K562 treated with DMSO at 1 percent for 24 hours (cell line): ENCODE results near the gene SLC22A2. TPM values are rescaled to one million over a fixed set of nuclear protein-coding genes. Genes with fewer than 3 reads are reported as not detected.

ENCODE experiments used
- total RNA-seq: library from RNA; unstranded; fragments of 300-600 nt; gene quantifications from 2 replicates; pipeline ENCODE4 v1.2.3, GENCODE V29; 2022; ENCODE audit warnings: low read depth; ENCODE audit not compliant: insufficient read depth

The SLC22A2 gene
- total RNA-seq, result not detected in 2 replicates

DNA sequence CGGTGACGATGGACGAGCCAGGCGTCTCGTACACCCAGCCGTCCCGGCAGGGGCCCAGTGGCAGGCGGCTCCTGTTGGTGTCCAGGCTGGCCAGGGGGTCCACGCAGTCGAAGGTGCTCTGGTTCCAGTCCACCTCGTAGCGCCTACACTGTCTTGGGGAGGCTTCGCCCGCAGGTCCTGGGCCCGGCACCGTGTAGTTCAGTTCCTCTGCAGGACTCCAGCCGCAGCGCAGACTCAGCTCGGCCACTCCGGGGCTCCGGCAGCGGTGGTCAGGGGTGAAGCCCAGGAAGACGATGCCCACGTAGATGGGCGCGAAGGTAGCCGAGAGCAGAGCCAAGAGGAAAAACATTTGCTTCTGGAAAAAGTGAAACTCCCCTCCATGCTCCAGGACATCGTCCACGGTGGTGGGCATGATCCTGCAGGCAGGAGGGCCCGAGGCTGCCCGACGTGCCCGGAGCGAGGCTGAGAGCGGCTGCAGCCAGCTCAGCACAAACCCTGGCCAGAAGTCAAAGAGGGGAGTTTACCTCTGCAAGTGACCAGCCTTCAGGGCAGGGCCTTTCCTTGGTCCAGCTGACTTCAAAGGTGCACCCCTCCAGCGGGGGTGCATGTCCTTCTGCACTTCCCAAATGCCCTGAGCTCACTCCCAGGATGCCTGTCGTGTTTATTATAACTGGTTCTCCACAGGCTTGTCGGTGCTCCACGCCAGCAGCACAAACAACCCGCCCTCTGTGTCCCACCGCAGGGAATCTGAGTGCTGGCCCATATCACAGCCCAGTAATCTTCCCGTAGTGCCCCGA lies at the start of gene SLC22A2:
Gene SLC22A2 (minus strand): TSS at position 476 of the 797 bp plus-strand sequence. CDS start 64 bp downstream, at position 412.

Other genes with a start within 250 kb of the SLC22A2 start
- 2.4 TPM in 1 of 2 replicates, not detected in the other for gene SLC22A1, start 137.0 kb downstream of the SLC22A2 start, total RNA-seq
- not detected in 2 replicates for gene SLC22A3, start 89.6 kb upstream of the SLC22A2 start, total RNA-seq